ENCODE data around the gene ALDH3A1.

- TF ChIP-seq CTCF (IDR thresholded peaks at IDR 0.05) (no peak), POLR2A (IDR thresholded peaks at IDR 0.05) (no peak)
Observed at GRCh38 chr17:19729900-19730299, 18.2 kb downstream of the ALDH3A1 start.
